ENCODE results near the gene SPEM3. TPM values are rescaled to one million over a fixed set of nuclear protein-coding genes. Genes with fewer than 3 reads are reported as not detected.

Gene SPEM3
- polyA plus RNA-seq, 1 experiment: not detected

DNA sequence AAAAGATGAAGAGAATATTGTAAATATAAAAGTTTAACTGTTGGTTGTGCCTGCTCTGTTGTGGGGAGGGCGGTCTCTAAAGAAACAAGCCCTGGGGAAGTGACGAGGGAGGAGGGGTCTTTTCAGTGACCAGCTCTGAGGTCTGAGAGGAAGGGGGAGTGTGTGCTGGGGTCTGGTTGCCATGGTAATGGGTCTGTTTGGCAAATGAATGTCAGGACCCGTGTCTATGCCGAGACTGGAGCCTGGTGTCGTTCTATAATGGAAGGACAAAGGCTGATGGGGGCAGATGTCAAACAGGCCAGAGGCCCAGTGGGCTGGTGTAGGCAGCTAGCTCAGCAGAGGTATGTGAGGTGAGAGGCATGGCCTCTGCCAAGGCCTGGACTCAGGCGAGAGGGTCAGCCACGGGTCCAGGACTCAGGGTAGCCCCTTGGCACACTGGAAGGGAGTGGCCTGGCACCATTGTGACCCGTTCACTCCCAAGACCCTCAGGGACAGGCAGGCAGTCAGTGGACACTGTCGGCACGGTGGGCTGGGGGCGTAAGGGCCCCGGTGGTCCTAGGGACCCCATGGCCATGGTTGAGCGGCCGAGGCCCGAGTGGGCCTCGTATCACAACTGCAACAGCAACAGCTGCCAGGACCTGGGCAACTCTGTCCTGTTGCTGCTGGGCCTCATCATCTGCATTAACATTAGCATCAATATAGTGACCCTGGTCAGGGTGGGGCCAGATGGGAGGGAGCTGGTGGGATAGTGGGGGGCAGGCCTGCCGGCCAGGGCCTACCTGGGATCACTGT lies 8.6 kb upstream of the SPEM3 start, which contains the start of gene SPEM1:
Gene SPEM1, plus strand, starts transcription at position 506 of the 792 bp plus-strand sequence. Its CDS starts 61 bp downstream, at position 567.
- CTCF ChIA-PET: no interaction called here
- Histone ChIP-seq H3K27me3 (ENCODE audit: control insufficient read depth, insufficient read depth, low read length) (no peaks in the 10 kb centered on the region), H3K4me3 (ENCODE audit: low read depth, low read length) (no peak within 1 kb of the TSS)

GRCh38 chr17:7421186-7421585 lies 7.5 kb upstream of the SPEM3 start:
- Histone ChIP-seq H3K27me3 (ENCODE audit: control insufficient read depth, insufficient read depth, low read length) (no peaks in the 10 kb centered on the region), H3K27ac (ENCODE audit: low read depth, low read length) (no peak overlapping the region), H3K4me3 (ENCODE audit: low read depth, low read length) (no peak overlapping the region), H3K9me3 (ENCODE audit: control insufficient read depth, insufficient read depth, low read length) (peaks cover 15% of the 10 kb centered on the region; the same call in 1 of the 2 replicates)
- ChIA-PET POLR2A (interaction anchor here (0.7 to 1.5 kb wide), 3 partner anchors 14 to 139 kb away, joined by 3 read pairs; partner anchors contain the start of genes TMEM102 and TMEM256), CTCF (no interaction called here)
- no peak for DNase-seq (ENCODE audit: low read depth, low spot score)
- no peak for TF ChIP-seq CTCF (IDR thresholded peaks at IDR 0.05; ENCODE audit: low read depth, low read length)

More for the DNA sequence above, 8.6 kb upstream of the SPEM3 start, which contains the start of gene SPEM1:
- POLR2A ChIA-PET: interaction anchor here (1.0 to 1.5 kb wide), 2 partner anchors 16 to 141 kb away, joined by 3 read pairs; partner anchors contain the start of gene TMEM256
- DNase-seq (ENCODE audit: low read depth, low spot score): no peak
- Histone ChIP-seq H3K9me3 (ENCODE audit: control insufficient read depth, insufficient read depth, low read length) (peaks cover 15% of the 10 kb centered on the region; the same call in 1 of the 2 replicates), H3K27ac (ENCODE audit: low read depth, low read length) (no peak within 1 kb of the TSS)
- no peak for TF ChIP-seq CTCF (IDR thresholded peaks at IDR 0.05; ENCODE audit: low read depth, low read length)

GRCh38 chr17:7423679-7424078 lies 5.0 kb upstream of the SPEM3 start:
- no peak overlapping the region for H3K27ac ChIP-seq (ENCODE audit: low read depth, low read length)
- ChIA-PET CTCF (interaction anchor here (0.7 to 0.8 kb wide), 2 partner anchors 22 to 166 kb away, joined by 6 to 7 read pairs; no protein-coding TSS in a partner anchor), POLR2A (interaction anchor here (0.5 to 0.6 kb wide), 2 partner anchors 61 to 74 kb away, joined by 3 to 5 read pairs; no protein-coding TSS in a partner anchor)
- TF ChIP-seq CTCF (IDR thresholded peaks at IDR 0.05; ENCODE audit: low read depth, low read length): no peak
- H3K4me3 ChIP-seq (ENCODE audit: low read depth, low read length): no peak overlapping the region
- no peak for DNase-seq (ENCODE audit: low read depth, low spot score)
- peaks cover under 1% of the 10 kb centered on the region for H3K27me3 ChIP-seq (ENCODE audit: control insufficient read depth, insufficient read depth, low read length)
- peaks cover 15% of the 10 kb centered on the region; the same call in 1 of the 2 replicates for H3K9me3 ChIP-seq (ENCODE audit: control insufficient read depth, insufficient read depth, low read length)

DNA sequence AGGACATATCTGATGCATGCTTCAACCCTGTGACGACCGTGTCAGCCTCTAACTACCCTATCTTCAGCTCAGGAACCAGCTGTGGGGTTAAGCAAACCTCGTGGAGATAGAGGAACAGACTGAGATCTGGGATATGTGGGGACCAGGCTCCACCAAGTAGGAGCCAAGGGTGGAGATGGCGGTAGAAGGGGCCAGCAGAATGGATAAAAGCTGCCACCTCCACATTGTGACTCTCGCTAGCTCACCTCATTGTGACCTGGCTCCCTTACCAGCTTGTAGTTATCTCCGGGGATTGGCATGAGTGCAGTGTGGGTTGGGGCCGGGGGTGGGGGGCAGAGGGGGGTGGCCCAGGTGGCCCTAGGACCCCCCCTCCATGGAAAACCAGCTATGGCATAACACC lies 3.3 kb upstream of the SPEM3 start, which contains the start of gene SPEM2:
Gene SPEM2, plus strand, starts transcription at position 301 of the 400 bp plus-strand sequence. Its CDS starts 73 bp downstream, at position 374.
- CTCF ChIA-PET: interaction anchor here (1.1 to 1.6 kb wide), 2 partner anchors 12 to 135 kb away, joined by 3 read pairs; no protein-coding TSS in a partner anchor
- H3K4me3 ChIP-seq (ENCODE audit: low read depth, low read length): no peak within 1 kb of the TSS
- no peak for DNase-seq (ENCODE audit: low read depth, low spot score)
- POLR2A ChIA-PET: interaction anchor here (1.1 kb wide), 1 partner anchor 21 kb away, joined by 4 read pairs; the partner anchor contains the start of gene TMEM256
- peaks cover 3% of the 10 kb centered on the region for H3K27me3 ChIP-seq (ENCODE audit: control insufficient read depth, insufficient read depth, low read length)
- peaks cover 11% of the 10 kb centered on the region; the same call in 1 of the 2 replicates for H3K9me3 ChIP-seq (ENCODE audit: control insufficient read depth, insufficient read depth, low read length)
- no peak for TF ChIP-seq CTCF (IDR thresholded peaks at IDR 0.05; ENCODE audit: low read depth, low read length)
- H3K27ac ChIP-seq (ENCODE audit: low read depth, low read length): no peak within 1 kb of the TSS

All from AG04450 (cell line).